Coronary artery (tissue), 2 donors: Measurements from ENCODE around the gene CST3.
A peak's percentile ranks its signal among the peaks of the same experiment; 100 is the strongest.

Experiments used
- DNase-seq: peaks from one replicate; pipeline ENCODE4 v3.0.0-alpha.2; 2017; ENCODE audit warnings: low spot score
- H3K27ac ChIP-seq, 2 donors: fragments of 200-600 bp; sonication (generic); one replicate each; pipeline ENCODE4 v1.5.1; 2016 to 2019
- H3K4me3 ChIP-seq: fragments of 200-600 bp; sonication (generic); 2 replicates; pipeline ENCODE4 v1.5.1; 2016; ENCODE audit warnings: mild to moderate bottlenecking, moderate library complexity
- CTCF ChIP-seq: fragments of 200-600 bp; sonication (generic); IDR thresholded peaks from one replicate; pipeline ENCODE4 v1.5.1; 2019; ENCODE audit warnings: antibody characterized with exemption

Gene CST3

DNA sequence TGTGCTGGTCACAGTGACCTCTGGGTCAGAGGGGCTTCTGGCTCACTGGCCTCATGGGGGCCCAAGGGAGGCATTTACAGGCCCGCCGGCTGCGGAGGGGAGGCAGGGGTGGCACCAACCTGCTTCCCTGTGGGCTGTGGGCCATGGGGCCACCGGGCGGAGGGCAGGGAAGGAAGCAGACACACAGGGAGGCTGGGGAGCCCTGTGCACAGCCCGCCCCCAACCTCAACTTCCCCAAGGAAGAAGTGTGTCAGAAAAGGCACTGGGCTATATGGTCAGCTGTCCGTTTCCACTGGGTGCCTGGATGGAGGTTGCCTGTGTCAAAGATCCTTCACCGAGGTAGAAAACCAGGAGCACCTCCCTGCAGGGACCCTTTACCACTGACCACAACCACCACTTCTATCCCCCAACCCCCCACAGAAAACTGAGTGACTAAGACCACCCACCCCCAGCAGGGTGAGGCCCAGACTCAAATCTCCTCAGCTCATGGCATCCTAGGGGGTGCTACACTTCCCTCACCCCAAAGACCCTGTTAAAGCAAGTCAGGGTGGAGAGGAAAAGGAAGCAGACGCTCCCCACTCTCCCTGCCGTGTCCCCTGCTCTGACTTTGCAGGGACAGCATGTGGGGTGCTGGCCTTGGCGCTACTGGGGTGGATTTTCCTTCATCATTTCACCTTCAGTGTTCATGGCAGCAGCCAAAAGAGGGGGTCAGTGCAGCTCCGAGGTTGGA lies 5.6 kb downstream of the CST3 start:
- no peak for DNase-seq
- H3K4me3 ChIP-seq = no peak overlapping the region
- no peak for TF ChIP-seq CTCF
- peak overlapping the region in 1 of 2 donors; percentile 47 for H3K27ac ChIP-seq

GRCh38 chr20:23631226-23631822 lies 6.4 kb downstream of the CST3 start:
- Histone ChIP-seq H3K4me3 (no peak overlapping the region), H3K27ac (no peak overlapping the region)
- no peak for TF ChIP-seq CTCF
- DNase-seq = no peak

DNA sequence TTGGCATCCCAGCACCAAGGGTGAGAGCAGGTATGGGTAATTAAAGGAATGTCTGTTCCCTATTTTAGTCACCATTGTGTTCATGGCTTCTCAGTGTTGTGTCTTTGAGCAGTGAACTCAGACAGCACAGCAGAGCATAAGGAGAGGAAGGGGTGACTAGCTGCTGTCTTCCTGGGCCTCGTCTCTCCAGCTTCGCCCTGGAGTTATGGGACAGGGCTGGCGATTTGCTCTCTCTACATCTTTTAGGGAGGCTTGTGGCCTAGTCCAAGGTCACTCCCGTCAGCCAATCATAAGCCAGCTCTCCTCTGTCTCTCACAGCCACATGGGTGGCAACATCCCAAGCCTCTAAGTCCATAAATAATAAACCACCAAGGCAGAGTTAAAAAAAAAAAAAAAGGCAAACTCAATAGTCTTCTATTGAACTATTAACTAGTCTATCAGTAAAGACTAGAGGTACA lies 7.3 kb downstream of the CST3 start:
- no peak for TF ChIP-seq CTCF

GRCh38 chr20:23629542-23630391 lies 8.0 kb downstream of the CST3 start:
- Histone ChIP-seq H3K4me3 (no peak overlapping the region), H3K27ac (peak overlapping the region; percentile 37 to 61)
- DNase-seq = no peak
- no peak for TF ChIP-seq CTCF

More for the DNA sequence above, 7.3 kb downstream of the CST3 start:
- H3K4me3 ChIP-seq = no peak overlapping the region
- DNase-seq = no peak
- peak overlapping the region in 1 of 2 donors; percentile 61 for H3K27ac ChIP-seq

- H3K27ac ChIP-seq = peak overlapping the region; percentile 37 to 61
- no peak for DNase-seq
- no peak for TF ChIP-seq CTCF
- no peak overlapping the region for H3K4me3 ChIP-seq
Observed at GRCh38 chr20:23629017-23629541, 8.7 kb downstream of the CST3 start.

DNA sequence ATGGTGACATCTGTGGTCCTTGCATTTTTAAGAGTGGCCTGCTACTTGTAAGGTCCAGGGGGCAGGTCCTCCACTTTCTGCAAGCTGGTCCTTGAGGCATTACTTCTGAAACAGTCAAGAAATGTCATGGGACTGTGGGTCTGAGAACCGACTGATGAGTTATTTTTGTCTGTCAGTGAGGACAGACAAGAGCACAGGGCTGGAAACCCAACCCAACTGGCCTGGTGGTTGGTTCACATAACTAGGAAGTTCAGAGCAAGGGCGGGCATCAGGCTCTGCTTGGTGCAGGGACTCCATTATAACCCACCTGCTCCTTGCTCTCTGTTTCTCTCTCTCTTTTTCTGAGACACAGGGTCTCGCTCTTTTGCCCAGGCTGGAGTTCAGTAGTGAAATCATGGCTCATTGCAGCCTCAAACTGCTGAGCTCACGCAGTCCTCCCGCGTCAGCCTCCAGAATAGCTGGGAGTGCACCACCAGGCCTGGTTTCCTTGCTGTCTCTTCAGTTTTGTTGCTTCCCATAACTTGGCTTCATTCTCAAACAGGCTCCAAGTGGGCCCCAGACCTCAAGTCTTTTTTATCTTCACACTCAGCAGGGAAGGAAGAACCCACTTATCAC lies 9.2 kb downstream of the CST3 start:
- DNase-seq = no peak
- H3K27ac ChIP-seq = peak overlapping the region; percentile 37 to 61
- no peak for TF ChIP-seq CTCF
- H3K4me3 ChIP-seq = no peak overlapping the region
